Stimulated activated CD4-positive, alpha-beta T cell treated with anti-CD3 and anti-CD28 coated beads, TNF-alpha, amount 100 ng/mL, for 1 hour (primary cell): ENCODE results near the gene PDE11A.
"Not testable (repeated sequence)": the region's sequence is repeated elsewhere in the genome, so short reads cannot be mapped to it uniquely, and the experiment has no call there.

ENCODE experiments used
- DNase-seq, 3 donors: peaks; one replicate each; pipeline ENCODE4 v3.0.0-alpha.2; 2020; ENCODE audit warnings: low read depth in 3 of 3, low spot score in 1 of 3

The PDE11A gene

GRCh38 chr2:178072383-178073301, at the start of gene PDE11A:
TSS of gene PDE11A (minus strand) at chr2:178072777. CDS start at chr2:178072437, 340 bp downstream.
- peak in 1 of 3 donors; percentile 4 for DNase-seq

DNA sequence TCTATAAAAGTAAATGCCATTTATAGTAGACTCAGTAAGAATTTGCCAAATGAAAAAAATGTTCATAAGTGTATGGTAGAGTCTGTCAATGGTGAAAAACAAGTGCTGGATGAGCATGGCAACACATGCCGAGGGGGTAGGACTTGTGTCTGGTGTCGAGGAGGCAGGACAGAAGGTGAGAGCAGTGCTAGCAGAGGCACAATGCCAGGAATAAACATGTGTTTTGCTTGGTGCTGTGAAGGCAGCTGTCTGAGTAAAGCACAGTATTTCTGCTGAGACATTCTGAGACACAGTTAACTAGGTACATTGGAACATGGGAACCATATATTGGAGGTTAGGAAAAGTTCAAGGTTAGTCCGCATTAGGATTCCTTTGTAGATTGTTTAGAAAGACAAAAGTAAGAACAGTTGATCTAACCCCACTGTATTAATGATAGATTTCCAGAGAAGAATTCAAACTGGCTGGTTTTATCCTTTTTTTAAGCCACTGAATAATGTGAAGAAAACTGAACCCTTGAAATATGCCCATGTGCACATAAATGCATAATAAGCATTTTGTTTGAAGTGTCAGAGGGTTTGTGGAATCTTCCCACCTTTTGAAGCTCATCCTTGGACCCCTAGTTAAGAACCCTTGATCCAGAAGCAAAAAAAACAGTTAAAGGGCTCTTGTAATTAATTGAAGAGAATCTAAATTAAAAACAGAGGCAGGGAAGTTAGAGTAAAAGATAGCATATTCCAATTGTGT, 46.8 kb upstream of the PDE11A start:
- DNase-seq = no peak

DNA sequence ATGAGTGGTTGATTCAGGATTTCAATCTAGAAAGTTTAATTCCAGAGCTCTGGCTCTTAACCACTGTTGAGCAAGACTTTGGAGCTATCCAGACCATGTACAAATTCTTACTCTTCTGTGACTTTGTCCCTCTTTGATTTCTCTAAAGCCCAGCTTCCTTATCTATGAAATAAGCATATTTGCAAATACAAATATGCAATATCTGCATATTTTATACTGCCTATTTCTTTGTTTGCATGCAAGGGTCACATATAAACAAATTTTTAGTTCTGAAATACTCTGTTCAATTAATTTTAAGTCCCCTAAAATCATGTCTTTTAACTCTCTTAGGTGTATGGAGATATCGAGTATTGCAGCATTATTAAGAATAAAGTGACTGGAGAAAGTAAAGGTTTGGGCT, 45.1 kb upstream of the PDE11A start:
- no peak for DNase-seq

DNA sequence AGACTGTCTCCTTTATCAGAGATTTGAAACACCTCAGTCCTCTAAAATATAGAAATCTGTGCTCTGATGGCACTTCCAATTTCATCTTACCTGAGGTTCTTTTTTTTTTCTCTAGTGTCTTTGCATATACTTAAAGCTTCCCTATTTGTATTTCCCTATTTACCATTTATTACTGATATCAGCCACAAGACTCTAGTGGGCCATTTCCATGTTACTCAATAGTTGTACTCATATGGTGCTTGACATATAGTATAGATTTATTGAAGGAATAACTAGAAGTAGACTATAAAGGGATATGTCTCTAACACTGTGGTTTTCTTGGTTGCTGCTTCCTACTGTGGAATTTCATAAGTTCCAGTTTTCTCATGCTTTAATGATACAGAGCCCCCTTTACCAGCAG, 42.7 kb upstream of the PDE11A start:
- no peak for DNase-seq

DNA sequence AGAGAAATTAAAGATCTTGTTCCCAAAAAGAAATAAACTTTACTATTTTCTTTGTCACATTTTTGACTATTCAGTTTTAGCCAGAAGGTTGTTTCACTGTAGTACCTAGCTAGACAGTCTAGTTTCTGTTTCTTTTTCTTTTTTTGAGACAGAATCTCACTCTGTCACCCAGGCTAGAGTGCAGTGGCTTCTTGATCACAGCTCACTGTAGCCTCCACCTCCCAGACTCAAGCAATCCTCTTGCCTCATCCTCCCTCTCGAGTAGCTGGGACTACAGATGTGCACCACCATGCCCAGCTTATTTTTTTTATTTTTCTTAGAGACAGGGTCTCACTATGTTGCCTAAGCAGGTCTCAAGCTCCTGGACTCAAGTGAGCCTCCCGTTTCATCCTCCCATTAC, 41.9 kb upstream of the PDE11A start:
- DNase-seq = no peak

- peak; percentile 60 to 81 (median 63) for DNase-seq
Measured at GRCh38 chr2:178112202-178113152, 39.9 kb upstream of the PDE11A start, which contains the start of gene RBM45. TSS of gene RBM45 (plus strand) at chr2:178112437. CDS start at chr2:178112547, 110 bp downstream.

- no peak for DNase-seq
Measured at GRCh38 chr2:178111743-178112142, 39.2 kb upstream of the PDE11A start.

DNA sequence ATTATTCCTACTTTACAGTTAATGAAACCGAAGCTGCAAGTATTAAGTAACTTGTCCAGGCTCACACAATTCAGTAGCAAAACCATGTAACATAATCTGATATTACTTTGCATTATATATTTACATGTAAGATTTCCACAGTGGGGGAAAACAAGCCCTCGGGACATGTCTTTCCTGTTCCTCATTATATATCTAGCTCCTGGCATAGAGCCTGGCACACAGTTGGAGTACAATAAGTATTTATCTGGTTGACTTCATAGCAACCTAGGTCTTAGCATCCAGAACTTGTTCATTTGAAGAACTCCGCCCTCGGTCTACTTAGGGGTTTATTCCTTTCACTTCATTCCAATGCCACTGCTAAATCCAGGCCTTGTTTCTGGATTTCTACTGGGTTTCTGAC, 38.1 kb upstream of the PDE11A start:
- DNase-seq = no peak

GRCh38 chr2:178109813-178110212, 37.2 kb upstream of the PDE11A start:
- DNase-seq = no peak

GRCh38 chr2:178108176-178108575, 35.6 kb upstream of the PDE11A start:
- no peak for DNase-seq

DNA sequence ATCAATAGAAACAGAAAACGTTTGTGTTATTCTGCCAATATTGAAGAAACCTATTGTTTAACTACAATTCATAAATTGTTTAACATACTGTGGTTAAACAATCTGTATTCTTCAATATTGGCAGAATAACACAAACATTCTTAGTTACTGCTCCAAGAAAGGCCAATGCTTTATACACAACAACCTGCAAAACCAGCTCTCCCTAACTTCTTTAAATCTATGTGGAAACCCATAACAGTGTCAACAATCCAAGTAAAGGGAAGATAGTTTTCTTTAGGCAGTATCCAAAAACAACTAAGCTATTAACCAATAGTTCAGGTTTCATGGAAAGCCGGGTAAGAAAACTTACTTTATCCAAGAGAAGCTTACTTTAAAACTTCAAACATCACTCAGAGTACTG, 33.5 kb upstream of the PDE11A start:
- DNase-seq = no peak

DNA sequence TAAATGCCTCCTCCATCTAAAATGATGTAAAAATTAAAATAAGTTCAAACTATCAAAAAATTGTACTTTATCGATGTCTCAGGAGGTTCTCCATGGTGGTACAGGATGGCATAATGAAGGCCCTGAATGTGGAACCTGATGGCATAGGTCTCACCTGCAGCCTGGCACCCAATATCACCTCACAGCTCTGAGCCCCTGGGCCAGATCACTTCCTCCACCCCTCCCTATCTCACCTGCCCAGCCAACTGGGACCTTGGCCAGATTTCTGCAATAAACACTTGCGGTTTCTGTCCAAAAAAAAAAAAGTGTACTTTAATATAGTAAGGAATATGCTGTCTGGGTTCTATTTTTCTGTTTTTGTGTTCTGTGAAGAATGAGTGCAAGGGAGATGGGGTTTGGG, 33.0 kb upstream of the PDE11A start:
- no peak for DNase-seq

- DNase-seq = no peak
Measured at GRCh38 chr2:178101321-178102079, 28.9 kb upstream of the PDE11A start.

DNA sequence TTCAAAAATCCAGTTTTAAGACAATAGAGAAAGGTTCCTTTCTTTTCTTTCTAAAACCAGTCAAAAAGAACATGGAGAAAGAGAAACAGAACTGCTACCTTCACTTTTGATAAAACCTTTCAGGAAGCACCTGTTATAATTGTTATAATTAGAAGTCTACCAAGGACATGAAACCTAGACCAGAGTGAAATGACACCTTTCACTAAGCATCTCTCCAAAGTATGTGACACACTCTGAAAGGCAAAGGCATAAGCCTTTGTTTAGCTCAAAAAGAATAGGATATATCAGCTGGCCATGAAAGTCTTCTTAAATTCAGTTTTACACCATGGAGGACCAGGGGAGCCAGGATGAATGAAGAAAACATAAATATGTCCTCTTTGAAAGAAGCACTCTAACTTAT, 20.9 kb upstream of the PDE11A start:
- DNase-seq = no peak

- DNase-seq = no peak
Measured at GRCh38 chr2:178088774-178089270, 16.2 kb upstream of the PDE11A start.

- no peak for DNase-seq
Measured at GRCh38 chr2:178084273-178084672, 11.7 kb upstream of the PDE11A start.

DNA sequence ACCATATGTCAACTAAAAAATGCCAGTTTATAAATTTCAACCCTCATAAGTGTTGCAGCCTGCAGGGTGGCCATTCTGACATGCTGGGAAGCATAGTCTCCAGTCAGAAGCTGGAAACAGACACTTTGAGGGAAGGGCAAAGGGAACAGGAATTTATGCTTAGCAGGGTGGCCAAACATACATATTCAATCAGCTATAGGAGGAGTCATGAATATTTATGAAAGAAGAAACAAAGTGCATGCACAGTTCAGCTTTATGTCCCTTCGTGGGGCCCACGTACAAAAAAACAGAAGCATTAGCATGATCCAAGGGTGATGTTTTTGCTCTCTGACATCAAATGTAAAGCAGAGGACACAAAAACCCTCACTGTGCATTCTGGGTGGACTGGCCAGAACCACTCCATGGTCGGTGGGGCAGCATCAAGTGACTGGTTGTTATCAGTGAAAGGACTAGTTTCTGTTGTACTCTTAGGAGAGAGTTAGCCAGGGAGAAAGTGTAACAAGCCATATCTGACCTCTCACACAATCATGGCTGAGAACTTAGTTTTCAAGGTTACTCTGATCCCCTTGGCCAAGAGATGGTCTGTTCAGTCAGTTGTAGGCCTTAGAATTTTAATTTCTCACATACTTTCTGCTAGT, 9.9 kb upstream of the PDE11A start:
- DNase-seq = no peak

DNA sequence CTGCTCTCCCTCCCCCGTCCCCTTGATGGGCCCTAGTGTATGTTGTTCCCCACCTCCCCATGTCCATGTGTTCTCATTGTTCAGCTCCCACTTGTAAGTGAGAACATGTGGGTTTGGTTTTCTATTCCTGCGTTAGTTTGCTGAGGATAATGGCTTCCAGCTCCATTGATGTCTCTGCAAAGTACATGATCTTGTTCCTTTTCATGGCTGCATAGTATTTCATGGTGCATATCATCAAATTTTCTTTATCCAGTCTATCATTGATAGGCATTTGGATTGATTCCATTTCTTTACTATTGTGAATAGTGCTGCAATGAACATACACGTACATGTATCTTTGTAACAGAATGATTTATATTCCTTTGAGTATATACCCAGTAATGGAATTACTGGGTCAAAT, 6.7 kb upstream of the PDE11A start:
- DNase-seq = not testable (repeated sequence)

DNA sequence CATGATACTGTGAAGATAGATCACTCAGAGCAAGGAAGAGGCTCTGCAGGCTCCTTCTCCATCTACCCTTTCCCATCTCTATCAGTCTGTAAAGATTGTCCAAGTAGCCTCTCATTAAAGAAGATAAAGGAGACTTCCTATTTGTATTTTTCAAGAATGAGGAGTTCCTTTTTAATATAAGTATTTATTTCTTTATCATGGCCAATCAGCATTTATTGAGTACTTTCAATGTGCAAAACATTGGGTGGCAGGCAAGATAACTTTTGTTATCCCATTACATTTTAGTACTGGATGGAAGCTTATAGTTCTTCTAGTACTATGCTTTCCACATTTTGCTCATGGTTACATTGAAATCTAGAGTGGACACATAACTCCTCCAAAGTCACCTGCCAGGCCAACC, 3.6 kb upstream of the PDE11A start:
- DNase-seq = no peak

DNA sequence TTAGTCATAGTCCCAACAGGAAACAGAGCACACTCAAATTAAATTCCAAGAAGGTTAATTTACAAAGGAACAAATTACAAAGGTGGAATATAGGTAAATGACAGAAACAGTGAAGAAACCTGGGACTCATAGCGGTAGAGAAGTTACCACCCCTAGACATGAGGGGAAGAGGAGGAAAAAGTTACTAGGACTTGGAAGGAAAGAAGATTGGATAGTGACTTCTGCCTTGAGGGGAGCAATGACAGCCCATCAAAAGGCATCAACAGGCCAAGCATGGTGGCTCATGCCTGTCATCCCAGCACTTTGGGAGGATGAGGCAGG, 2.4 kb upstream of the PDE11A start:
- DNase-seq = no peak
